Spinal cord (tissue), 10 donors: ENCODE results near the gene BAHCC1. TPM values are rescaled to one million over a fixed set of nuclear protein-coding genes. Genes with fewer than 3 reads are reported as not detected.

ENCODE experiments used
- DNase-seq, 6 donors: peaks; one replicate each; pipeline versions ENCODE4 v3.0.0 to v3.0.0-alpha.2; 2013 to 2015; ENCODE audit warnings: low spot score in 6 of 6, low read depth in 4 of 6
- H3K27ac ChIP-seq: one replicate; pipeline ENCODE4 v1.5.1; 2013; ENCODE audit warnings: low read depth, low read length, control low read depth
- H3K27me3 ChIP-seq: one replicate; pipeline ENCODE4 v1.6.1; 2013; ENCODE audit warnings: low read length; ENCODE audit not compliant: control insufficient read depth, insufficient read depth
- H3K36me3 ChIP-seq: one replicate; pipeline ENCODE4 v1.6.1; 2013; ENCODE audit warnings: low read length; ENCODE audit not compliant: control insufficient read depth, insufficient read depth
- H3K4me1 ChIP-seq: one replicate; pipeline ENCODE4 v1.6.1; 2013; ENCODE audit warnings: low read length; ENCODE audit not compliant: control insufficient read depth, insufficient read depth
- H3K4me3 ChIP-seq: one replicate; pipeline ENCODE4 v1.5.1; 2013; ENCODE audit warnings: low read depth, low read length, control low read depth
- H3K9me3 ChIP-seq: one replicate; pipeline ENCODE4 v1.6.1; 2013; ENCODE audit warnings: low read length; ENCODE audit not compliant: control insufficient read depth, insufficient read depth
- WGBS: methylation state at CpG from one replicate; pipeline ENCODE4 v1.1.5; 2013; ENCODE audit warnings: missing lambda C conversion rate; ENCODE audit not compliant: insufficient coverage; 5-methylcytosine and 5-hydroxymethylcytosine counted together
- polyA plus RNA-seq, 2 donors: library from polyadenylated mRNA; unstranded; fragments of 120-200 nt; gene quantifications; one replicate each; pipeline ENCODE4 v1.2.1, GENCODE V29; 2013; ENCODE audit not compliant: insufficient read length in 2 of 2
- total RNA-seq, 2 donors: library from RNA; depleted of rRNA in 1 of 2; stranded (reverse); fragments of 120-200 nt in 1 of 2; fragments of >200 nt in 1 of 2; gene quantifications; one replicate each; pipeline versions ENCODE4 v1.2.3 to v1.2.4, GENCODE V29; 2013 to 2014
- donor health status: healthy.

The BAHCC1 gene
- total and polyA plus RNA-seq, 4 donors: 9.3 to 33.4 (median 20.5) TPM

GRCh38 chr17:81409190-81409935 lies 14.1 kb downstream of the BAHCC1 start:
- peak in 2 of 6 donors; percentile 26 to 32 for DNase-seq
- Histone ChIP-seq H3K4me1 (peaks cover 71% of the 10 kb centered on the region), H3K27ac (no peak overlapping the region), H3K27me3 (no peaks in the 10 kb centered on the region), H3K4me3 (no peak overlapping the region), H3K9me3 (no peaks in the 10 kb centered on the region), H3K36me3 (peaks cover 74% of the 10 kb centered on the region)
- 51% methylated on average over 24 of the region's 27 CpGs for WGBS

- WGBS: 84% methylated on average over 14 of the region's 16 CpGs
- no peaks in the 10 kb centered on the region for H3K27me3 ChIP-seq
- no peak overlapping the region for H3K4me3 ChIP-seq
- no peak for DNase-seq
- peaks cover 65% of the 10 kb centered on the region for H3K4me1 ChIP-seq
- peaks cover 88% of the 10 kb centered on the region for H3K36me3 ChIP-seq
- no peaks in the 10 kb centered on the region for H3K9me3 ChIP-seq
- no peak overlapping the region for H3K27ac ChIP-seq
Measured at GRCh38 chr17:81410852-81411251, 15.6 kb downstream of the BAHCC1 start.

- Histone ChIP-seq H3K27me3 (no peaks in the 10 kb centered on the region), H3K27ac (no peak overlapping the region), H3K9me3 (no peaks in the 10 kb centered on the region), H3K4me1 (peaks cover 60% of the 10 kb centered on the region), H3K36me3 (peaks cover 90% of the 10 kb centered on the region), H3K4me3 (no peak overlapping the region)
- DNase-seq: no peak
- 89% methylated on average over 3 of the region's 8 CpGs for WGBS
Measured at GRCh38 chr17:81411305-81411704, 16.0 kb downstream of the BAHCC1 start.

- no peaks in the 10 kb centered on the region for H3K9me3 ChIP-seq
- H3K27me3 ChIP-seq: no peaks in the 10 kb centered on the region
- H3K27ac ChIP-seq: no peak overlapping the region
- H3K4me3 ChIP-seq: no peak overlapping the region
- 68% methylated on average over 28 of the region's 29 CpGs for WGBS
- H3K4me1 ChIP-seq: peaks cover 48% of the 10 kb centered on the region
- no peak for DNase-seq
- H3K36me3 ChIP-seq: peaks cover 87% of the 10 kb centered on the region
Measured at GRCh38 chr17:81412490-81413093, 17.3 kb downstream of the BAHCC1 start.

GRCh38 chr17:81413497-81414135 lies 18.4 kb downstream of the BAHCC1 start:
- Histone ChIP-seq H3K4me1 (peaks cover 49% of the 10 kb centered on the region), H3K27me3 (no peaks in the 10 kb centered on the region), H3K9me3 (no peaks in the 10 kb centered on the region), H3K36me3 (peaks cover 90% of the 10 kb centered on the region), H3K4me3 (no peak overlapping the region), H3K27ac (no peak overlapping the region)
- WGBS: 92% methylated on average over 30 of the region's 30 CpGs
- DNase-seq: no peak

- Histone ChIP-seq H3K9me3 (no peaks in the 10 kb centered on the region), H3K27ac (no peak overlapping the region), H3K4me3 (no peak overlapping the region), H3K36me3 (peaks cover 81% of the 10 kb centered on the region), H3K27me3 (no peaks in the 10 kb centered on the region), H3K4me1 (peaks cover 49% of the 10 kb centered on the region)
- no peak for DNase-seq
- 81% methylated on average over 36 of the region's 41 CpGs for WGBS
Measured at GRCh38 chr17:81414756-81415516, 19.7 kb downstream of the BAHCC1 start.

GRCh38 chr17:81415681-81416080 lies 20.4 kb downstream of the BAHCC1 start:
- H3K4me3 ChIP-seq: no peak overlapping the region
- H3K4me1 ChIP-seq: peaks cover 54% of the 10 kb centered on the region
- H3K9me3 ChIP-seq: no peaks in the 10 kb centered on the region
- H3K27ac ChIP-seq: no peak overlapping the region
- WGBS: 94% methylated on average over 14 of the region's 15 CpGs
- no peak for DNase-seq
- no peaks in the 10 kb centered on the region for H3K27me3 ChIP-seq
- H3K36me3 ChIP-seq: peaks cover 81% of the 10 kb centered on the region

GRCh38 chr17:81416612-81417011 lies 21.4 kb downstream of the BAHCC1 start:
- peaks cover 81% of the 10 kb centered on the region for H3K36me3 ChIP-seq
- WGBS: 77% methylated on average over 9 of the region's 10 CpGs
- no peak overlapping the region for H3K27ac ChIP-seq
- no peaks in the 10 kb centered on the region for H3K27me3 ChIP-seq
- no peak overlapping the region for H3K4me3 ChIP-seq
- H3K4me1 ChIP-seq: peaks cover 64% of the 10 kb centered on the region
- DNase-seq: no peak
- no peaks in the 10 kb centered on the region for H3K9me3 ChIP-seq

GRCh38 chr17:81417049-81417878 lies 22.0 kb downstream of the BAHCC1 start:
- 86% methylated on average over 29 of the region's 38 CpGs for WGBS
- Histone ChIP-seq H3K9me3 (no peaks in the 10 kb centered on the region), H3K4me1 (peaks cover 65% of the 10 kb centered on the region), H3K27ac (no peak overlapping the region), H3K27me3 (no peaks in the 10 kb centered on the region), H3K36me3 (peaks cover 79% of the 10 kb centered on the region), H3K4me3 (no peak overlapping the region)
- DNase-seq: no peak
